Cardiac muscle cell (in vitro differentiated cells and primary cell): ENCODE results near the gene ITPKB. TPM values are rescaled to one million over a fixed set of nuclear protein-coding genes. Genes with fewer than 3 reads are reported as not detected.
A peak's percentile ranks its signal among the peaks of the same experiment; 100 is the strongest.

Experiments
- DNase-seq, 2 donors: peaks; one replicate each; pipeline versions ENCODE4 v3.0.0 to v3.0.0-alpha.2; 2010 to 2017; ENCODE audit warnings: low read depth in 1 of 2, low spot score in 1 of 2
- H3K27ac ChIP-seq: fragments of 200-600 bp; sonication (generic); 2 replicates; pipeline ENCODE4 v1.5.1; 2016
- H3K27me3 ChIP-seq: fragments of 200-600 bp; sonication (generic); 2 replicates; pipeline ENCODE4 v1.6.0; 2016; ENCODE audit warnings: control low read depth
- H3K36me3 ChIP-seq: fragments of 200-600 bp; sonication (generic); 2 replicates; pipeline ENCODE4 v1.5.1; 2016; ENCODE audit warnings: control low read depth
- H3K4me1 ChIP-seq: fragments of 200-600 bp; sonication (generic); 2 replicates; pipeline ENCODE4 v1.8.1; 2017; ENCODE audit warnings: low read depth, mild to moderate bottlenecking, mixed run types
- H3K4me3 ChIP-seq: fragments of 200-600 bp; sonication (generic); 2 replicates; pipeline ENCODE4 v1.5.1; 2016; ENCODE audit warnings: mild to moderate bottlenecking
- H3K9me3 ChIP-seq: fragments of 200-600 bp; sonication (generic); 2 replicates; pipeline ENCODE4 v1.5.1; 2017; ENCODE audit warnings: low read depth, mild to moderate bottlenecking, control low read depth
- polyA plus RNA-seq: library from polyadenylated mRNA; unstranded; fragments of >200 nt; fragmentation: Nextera tagmentation; extraction: Ambion mirVana; gene quantifications from 2 replicates; pipeline ENCODE4 v1.2.1, GENCODE V29; 2016
- total RNA-seq: library from RNA; depleted of rRNA; stranded (reverse); fragments of >200 nt; gene quantifications from 2 replicates; pipeline ENCODE4 v1.2.3, GENCODE V29; 2016
- TF ChIP-seq, protein P1 (sequence below): IDR thresholded peaks from 2 replicates; pipeline ENCODE4 v1.5.1; 2012; ENCODE audit warnings: low read depth, mild to moderate bottlenecking, low read length

ITPKB gene
- total and polyA plus RNA-seq, 2 experiments from 2014 or later = 3.8 to 12.0 TPM

DNA sequence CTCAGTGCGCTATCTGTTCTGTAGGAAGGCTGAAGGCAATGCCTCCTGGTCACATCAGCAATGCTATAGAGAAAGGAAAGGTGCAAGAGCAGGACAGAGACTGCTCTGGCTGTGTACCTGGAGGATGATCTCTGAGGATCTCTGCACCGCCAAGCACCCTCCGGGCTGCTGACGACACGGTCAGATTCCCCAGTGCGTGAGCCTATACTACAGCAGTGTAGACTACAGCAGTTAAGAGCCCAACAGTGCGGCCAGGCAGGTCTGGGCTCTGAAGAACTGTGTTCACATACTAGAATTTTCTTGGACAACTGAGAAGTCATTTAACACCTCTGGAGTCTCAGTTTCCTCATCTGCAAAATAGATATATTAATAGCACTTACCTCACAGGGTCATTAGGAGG lies 39.9 kb downstream of the ITPKB start:
- DNase-seq = no peak
- Histone ChIP-seq H3K27me3 (no peaks in the 10 kb centered on the region), H3K36me3 (no peaks in the 10 kb centered on the region), H3K9me3 (no peaks in the 10 kb centered on the region), H3K4me3 (no peak overlapping the region), H3K4me1 (no peaks in the 10 kb centered on the region), H3K27ac (no peak overlapping the region)
- TF ChIP-seq, protein P1, sequence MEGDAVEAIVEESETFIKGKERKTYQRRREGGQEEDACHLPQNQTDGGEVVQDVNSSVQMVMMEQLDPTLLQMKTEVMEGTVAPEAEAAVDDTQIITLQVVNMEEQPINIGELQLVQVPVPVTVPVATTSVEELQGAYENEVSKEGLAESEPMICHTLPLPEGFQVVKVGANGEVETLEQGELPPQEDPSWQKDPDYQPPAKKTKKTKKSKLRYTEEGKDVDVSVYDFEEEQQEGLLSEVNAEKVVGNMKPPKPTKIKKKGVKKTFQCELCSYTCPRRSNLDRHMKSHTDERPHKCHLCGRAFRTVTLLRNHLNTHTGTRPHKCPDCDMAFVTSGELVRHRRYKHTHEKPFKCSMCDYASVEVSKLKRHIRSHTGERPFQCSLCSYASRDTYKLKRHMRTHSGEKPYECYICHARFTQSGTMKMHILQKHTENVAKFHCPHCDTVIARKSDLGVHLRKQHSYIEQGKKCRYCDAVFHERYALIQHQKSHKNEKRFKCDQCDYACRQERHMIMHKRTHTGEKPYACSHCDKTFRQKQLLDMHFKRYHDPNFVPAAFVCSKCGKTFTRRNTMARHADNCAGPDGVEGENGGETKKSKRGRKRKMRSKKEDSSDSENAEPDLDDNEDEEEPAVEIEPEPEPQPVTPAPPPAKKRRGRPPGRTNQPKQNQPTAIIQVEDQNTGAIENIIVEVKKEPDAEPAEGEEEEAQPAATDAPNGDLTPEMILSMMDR = no peak

DNA sequence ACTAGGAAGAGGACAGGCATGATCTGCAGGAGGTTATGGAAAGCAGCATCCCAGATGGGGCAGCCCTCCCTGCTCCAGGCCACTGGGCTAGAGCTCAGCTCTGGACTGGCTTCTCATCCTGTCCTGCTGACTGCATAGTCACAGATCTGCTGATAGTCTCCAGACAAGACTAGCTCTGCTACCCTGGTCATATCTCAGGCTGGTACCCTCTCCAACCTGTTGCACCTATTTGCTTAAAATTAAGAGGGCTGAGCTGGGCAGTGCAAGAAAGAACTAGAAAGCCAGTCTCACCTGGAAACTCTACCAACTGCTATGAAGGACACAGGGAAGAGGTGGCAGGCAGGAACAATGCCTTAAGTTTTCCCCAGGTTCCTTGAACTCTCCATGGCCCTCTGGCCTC lies 40.4 kb downstream of the ITPKB start:
- H3K27me3 ChIP-seq = no peaks in the 10 kb centered on the region
- TF ChIP-seq, protein P1 = no peak
- H3K4me1 ChIP-seq = no peaks in the 10 kb centered on the region
- H3K4me3 ChIP-seq = no peak overlapping the region
- no peak overlapping the region for H3K27ac ChIP-seq
- no peaks in the 10 kb centered on the region for H3K36me3 ChIP-seq
- H3K9me3 ChIP-seq = no peaks in the 10 kb centered on the region
- no peak for DNase-seq

DNA sequence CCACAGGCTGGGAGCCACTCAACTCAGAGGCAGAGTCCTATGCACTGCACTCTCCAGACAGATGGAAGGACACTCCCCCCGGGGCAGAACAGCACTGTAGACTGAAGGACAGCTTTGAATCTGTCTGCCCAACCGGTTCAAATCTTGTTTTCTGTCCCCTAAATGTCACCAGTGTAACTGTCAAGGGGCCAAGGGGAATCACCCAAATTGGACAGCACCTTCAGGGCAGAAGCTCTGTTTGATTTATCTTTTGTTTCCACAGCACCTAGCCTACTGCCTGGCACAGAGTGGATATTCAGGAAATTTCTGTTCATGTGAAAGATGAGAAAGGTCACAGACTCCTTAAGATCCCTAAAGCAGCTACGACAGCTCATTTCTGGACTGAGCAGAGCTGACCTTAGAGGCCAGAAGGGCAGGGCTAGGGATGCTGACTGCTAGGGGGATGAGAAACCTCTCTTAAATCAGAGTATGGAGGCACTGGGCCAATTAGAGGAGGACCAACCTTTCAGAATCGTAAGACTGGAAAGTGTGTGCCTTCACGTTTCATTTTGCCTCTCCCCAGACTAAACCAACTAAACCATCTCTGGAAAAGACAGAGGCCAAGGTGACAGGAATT lies 41.0 kb downstream of the ITPKB start:
- H3K27ac ChIP-seq = no peak overlapping the region
- peaks cover 2% of the 10 kb centered on the region for H3K4me1 ChIP-seq
- H3K36me3 ChIP-seq = no peaks in the 10 kb centered on the region
- TF ChIP-seq, protein P1 = no peak
- no peaks in the 10 kb centered on the region for H3K9me3 ChIP-seq
- H3K4me3 ChIP-seq = no peak overlapping the region
- no peak for DNase-seq
- no peaks in the 10 kb centered on the region for H3K27me3 ChIP-seq

DNA sequence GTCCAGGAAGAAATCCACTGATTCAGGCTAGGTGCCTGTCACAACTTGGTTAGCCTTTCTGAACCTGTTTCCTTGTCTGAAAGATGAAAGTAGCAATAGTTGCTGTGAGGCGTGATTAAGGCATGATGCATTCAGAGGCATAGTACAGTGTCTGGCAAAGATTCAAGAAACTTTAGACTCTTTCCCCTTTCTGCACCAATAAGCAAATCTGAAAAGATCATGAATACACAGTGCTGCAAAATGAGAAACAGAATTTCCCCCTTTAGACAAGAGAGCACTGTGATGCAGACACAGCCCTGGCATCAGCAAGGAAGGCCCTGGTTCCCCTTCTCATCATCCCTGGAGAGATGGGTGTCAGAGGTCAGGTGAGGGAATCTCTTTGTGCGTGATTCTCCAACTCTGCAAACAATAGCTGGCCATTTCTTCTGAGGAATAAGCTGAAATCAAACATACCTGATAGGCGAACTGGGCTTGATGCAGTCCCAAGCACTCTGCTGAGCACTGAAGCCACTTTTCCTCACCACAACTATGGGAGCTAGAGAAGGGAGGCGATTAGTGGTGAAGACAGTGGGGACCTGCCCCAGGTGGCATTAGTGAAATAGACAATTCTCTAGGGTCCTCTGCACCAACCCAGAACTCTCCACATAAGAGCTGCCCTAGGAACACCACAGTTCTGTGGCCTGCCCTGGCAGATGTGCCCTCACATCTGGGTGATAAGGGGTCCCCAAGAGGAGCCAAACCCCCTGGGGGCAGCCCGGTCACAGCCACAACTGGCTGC lies 41.7 kb downstream of the ITPKB start:
- H3K27me3 ChIP-seq = no peaks in the 10 kb centered on the region
- DNase-seq = peak in 1 of 2 donors; percentile 67
- H3K4me3 ChIP-seq = no peak overlapping the region
- TF ChIP-seq, protein P1 = no peak
- H3K27ac ChIP-seq = no peak overlapping the region
- H3K9me3 ChIP-seq = no peaks in the 10 kb centered on the region
- H3K4me1 ChIP-seq = peaks cover 8% of the 10 kb centered on the region
- H3K36me3 ChIP-seq = no peaks in the 10 kb centered on the region

DNA sequence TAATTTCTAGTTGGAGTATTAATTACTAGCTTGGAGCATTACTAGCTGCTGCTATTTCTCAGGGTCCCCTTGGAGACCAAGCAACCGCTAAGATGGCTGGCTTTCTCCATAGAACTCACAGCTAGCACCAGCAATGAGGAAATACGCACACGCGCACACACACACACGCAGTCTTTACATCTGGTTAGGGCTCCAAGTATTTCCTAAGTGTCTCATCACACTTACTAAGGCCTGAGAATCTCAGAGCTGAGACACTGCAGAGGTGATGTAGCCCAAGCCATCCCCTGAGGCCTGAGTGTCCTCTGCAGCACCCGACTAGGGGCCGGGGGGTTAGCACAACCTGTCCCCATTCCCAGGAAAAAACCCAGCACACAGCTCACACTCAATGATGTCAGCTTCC lies 42.5 kb downstream of the ITPKB start:
- TF ChIP-seq, protein P1 = no peak
- Histone ChIP-seq H3K4me1 (peaks cover 12% of the 10 kb centered on the region), H3K27me3 (no peaks in the 10 kb centered on the region), H3K27ac (no peak overlapping the region), H3K36me3 (no peaks in the 10 kb centered on the region), H3K9me3 (no peaks in the 10 kb centered on the region), H3K4me3 (no peak overlapping the region)
- no peak for DNase-seq
